HG03575 (cell line): ENCODE results near the gene SPATA12.

ENCODE experiments used
- ATAC-seq: cut with Tn5 transposase; IDR thresholded peaks from one replicate; pipeline ENCODE4 v1.9.1; 2021; ENCODE audit not compliant: unreplicated experiment, insufficient number of reproducible peaks, low FRiP score; ENCODE audit errors: extremely low read depth

SPATA12 gene

GRCh38 chr3:57100046-57100695 lies 39.7 kb downstream of the SPATA12 start:
- ATAC-seq = no peak

GRCh38 chr3:57105585-57105984 lies 45.1 kb downstream of the SPATA12 start:
- no peak for ATAC-seq

GRCh38 chr3:57108684-57109083 lies 48.2 kb downstream of the SPATA12 start:
- no peak for ATAC-seq

- ATAC-seq = no peak
These were observed 49.2 kb downstream of the SPATA12 start for GRCh38 chr3:57109437-57110199.

GRCh38 chr3:57110214-57110613 lies 49.8 kb downstream of the SPATA12 start:
- ATAC-seq = no peak

GRCh38 chr3:57110798-57111197 lies 50.3 kb downstream of the SPATA12 start:
- ATAC-seq = no peak

GRCh38 chr3:57112206-57112605 lies 51.7 kb downstream of the SPATA12 start:
- no peak for ATAC-seq

GRCh38 chr3:57116501-57116900 lies 56.0 kb downstream of the SPATA12 start:
- ATAC-seq = no peak

GRCh38 chr3:57118254-57118653 lies 57.8 kb downstream of the SPATA12 start:
- no peak for ATAC-seq

- ATAC-seq = no peak
These were observed 59.6 kb downstream of the SPATA12 start for GRCh38 chr3:57120040-57120439.

- no peak for ATAC-seq
These were observed 60.1 kb downstream of the SPATA12 start for GRCh38 chr3:57120451-57121174.
